Inflammatory macrophage treated with lipopolysaccharide for 4 hours (primary cell): ENCODE data around the gene ERICH3.

Experiments
- DNase-seq: peaks from one replicate; pipeline ENCODE4 v3.0.0-alpha.2; 2020

Gene ERICH3, protein sequence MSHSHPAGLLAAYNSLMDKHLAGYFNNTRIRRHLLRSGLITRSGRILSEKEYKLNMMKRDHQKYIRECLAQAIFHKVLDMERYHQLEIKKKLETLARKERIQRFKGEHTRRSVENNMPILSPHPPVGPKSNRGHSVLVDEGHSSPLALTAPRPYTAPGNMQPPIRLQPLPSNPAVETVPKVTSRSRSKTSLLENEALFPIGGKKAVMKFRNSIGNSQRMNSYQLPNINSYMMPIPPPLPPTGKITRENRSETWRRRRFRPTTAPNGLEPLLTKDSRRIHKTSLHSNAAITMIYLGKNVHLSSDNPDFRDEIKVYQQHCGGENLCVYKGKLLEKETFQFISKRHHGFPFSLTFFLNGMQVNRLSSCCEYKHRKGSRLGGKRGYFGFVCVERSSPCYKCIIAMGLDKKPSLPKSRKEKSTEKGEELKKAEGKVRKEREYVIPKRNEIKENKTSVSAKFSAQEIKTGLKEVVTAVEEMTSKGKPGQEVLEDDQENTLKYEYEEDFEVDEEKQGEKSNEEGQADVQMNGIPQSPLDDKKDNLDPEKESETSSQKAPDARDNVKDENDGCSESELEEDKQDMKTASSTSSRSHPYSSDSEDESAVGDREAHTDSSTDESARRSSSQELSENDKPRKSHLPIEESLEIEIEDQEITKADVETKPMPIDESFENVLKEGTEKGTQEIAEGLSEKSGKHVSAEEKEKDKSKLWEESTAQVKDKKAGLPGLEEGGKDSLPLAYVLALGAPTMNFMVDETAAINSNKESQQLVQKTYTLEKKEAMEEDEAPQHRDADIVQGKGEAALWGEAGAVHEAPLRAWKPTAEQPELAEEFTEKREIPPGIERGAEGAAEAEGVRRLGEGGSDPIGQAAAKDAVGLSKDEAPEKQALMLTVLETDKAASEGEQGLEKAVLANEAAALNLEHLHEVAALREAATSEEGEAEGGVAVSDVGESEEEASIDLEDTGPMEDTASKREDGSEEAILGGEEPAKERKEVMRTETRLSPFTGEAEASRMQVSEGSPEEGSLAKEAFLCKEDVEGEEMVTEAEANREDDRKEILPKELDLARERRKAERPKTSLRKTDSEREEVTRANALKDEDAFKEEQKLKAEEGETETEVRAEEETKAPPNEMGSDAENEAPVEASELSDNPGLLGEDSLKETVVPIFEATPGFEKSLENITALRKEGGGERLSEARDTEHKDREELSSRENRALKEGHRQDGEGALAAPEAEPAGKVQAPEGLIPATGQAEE (N-terminal part only)

DNA sequence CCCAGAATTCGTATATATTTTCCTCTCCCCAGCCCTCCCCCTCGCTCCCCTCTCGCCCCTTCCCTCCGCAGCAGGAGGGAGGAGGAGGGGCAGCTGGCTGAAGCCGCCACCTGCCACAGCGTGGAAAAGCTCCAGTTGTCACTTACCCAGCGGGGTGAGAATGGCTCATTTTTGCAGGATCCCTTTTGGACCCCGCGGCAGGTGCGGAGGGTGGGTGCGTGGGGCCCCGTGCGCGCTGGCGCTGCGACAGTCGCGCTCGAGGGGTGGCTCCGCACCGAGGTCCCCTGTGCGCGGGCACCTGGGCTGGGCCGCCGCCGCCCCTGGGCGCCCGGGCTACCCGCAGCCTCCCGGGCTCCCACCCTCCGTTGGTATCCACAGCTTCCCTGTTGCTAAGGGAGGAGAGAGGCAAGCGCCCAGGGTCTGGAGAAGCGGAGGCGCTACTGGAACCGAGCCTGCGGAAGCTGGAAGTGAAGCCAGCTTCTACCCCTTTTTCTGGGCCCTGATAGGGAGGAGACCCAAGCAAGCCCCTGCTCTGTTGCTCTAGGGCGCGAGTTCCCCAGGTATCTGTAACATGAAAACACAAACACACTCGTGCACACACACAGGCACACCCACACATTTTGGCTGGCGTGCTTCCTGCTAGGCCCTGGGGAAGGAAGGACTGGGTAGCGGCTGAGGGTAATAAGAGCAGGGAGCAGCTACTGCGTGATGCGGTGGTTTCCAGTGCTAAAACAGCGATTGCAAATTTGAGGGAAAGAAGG, at the start of gene ERICH3:
ERICH3 (minus strand) TSS at position 442 of the 761 bp plus-strand sequence; CDS start at position 169, 273 bp downstream.
- DNase-seq, result no peak

DNA sequence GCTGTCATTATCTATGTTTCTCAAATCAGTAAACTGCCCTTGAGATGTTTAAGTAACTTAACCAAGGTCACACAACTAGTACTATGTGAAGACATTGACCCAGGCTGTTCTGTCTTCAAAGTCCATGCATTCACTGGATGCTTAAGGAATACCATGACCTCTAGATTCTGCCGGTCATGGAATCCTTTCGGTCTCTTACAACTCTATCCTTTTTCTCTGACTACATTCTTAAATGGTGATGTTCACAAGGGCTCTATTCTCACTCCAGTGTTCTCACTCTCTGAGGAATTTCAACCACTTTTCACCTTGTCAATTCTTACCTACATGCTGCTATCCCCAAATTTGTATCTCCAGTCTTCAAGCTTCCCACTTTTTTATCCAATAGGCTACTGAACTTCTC, 44.0 kb upstream of the ERICH3 start:
- DNase-seq, result no peak

DNA sequence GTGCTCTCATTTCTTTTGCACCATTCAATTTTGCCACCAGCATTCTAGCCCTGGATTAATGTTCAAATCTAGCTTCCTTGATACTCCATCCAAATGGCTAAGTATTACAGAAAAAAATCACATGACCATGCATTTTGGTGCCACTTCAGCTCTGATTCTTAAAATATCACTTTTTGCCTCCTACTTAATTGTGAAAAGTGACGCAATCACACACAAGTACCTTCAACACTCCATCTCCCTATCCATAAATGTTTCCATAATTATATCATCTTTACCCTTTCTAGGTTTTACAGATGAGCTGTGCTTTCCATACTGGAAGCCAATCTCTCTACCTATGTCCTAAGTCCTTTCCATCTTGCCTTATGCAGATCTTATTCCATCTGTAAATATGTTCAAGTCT, 43.2 kb upstream of the ERICH3 start:
- DNase-seq, result no peak

DNA sequence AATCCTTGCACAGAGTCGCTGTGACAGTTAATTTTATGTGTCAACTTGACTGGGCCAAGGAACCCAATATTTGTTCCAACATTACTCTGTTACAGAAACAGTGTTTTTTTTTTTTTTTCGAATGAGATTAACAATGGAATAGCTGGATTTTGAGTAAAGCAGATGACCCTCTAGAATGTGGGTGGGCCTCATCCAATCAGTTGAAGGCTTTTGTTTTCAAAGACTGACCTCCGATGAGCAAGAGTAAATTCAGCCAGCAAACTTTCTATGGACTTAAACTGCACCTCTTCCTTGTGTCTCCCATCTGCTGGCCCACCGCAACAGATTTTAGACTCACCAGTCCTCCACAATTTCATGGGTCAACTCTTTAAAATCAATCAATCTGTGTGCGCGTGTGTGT, 42.2 kb upstream of the ERICH3 start:
- no peak for DNase-seq

DNA sequence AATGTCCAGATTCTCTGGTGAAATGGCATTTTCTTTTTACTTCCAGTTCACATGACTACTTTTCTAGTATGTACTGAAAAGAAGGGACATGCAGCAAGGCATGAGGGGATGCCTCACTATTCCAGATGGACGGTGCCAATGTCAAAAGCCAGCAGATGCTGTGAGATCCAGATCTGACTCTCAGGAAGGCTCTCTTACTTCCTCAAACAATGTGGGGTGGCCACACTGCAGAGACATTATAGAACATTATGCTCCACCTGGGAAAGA, 41.6 kb upstream of the ERICH3 start:
- DNase-seq, result no peak

DNA sequence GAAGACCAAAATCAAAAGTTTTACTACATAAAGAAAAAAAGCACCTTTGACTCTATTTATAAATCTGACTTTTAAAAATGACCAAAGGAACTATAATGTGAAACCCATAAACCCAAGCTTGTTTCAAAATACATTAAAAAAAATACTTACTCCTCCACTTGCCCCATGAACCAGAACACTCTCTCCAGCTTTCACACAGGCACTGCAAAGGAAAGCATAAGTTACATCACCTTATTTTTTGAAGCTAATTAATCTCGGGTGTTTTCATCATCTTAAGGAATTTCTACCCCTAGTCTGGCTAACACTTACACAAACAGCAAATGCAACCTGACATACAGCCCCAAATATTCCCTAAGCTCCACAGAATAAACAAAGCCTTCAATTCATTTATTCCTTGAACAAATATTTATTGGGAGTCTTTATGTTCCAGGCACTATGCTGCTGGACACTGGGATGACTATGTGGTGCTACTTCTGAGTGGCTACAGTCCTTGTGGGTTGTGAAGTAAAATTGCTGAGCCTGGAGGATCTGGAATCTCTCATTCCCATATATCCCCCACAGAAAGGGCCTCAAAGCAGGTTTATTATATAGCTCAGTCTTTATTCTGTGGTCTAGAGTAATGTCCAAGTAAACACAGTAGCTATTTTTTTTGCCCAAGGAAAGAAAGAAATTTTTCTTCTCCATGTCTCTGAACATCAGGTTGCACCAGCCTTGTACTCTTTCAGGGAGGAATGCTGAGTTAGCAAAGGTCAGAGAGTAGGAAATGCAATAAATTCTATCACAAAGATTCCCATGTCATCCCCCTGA, 41.0 kb upstream of the ERICH3 start:
- no peak for DNase-seq

DNA sequence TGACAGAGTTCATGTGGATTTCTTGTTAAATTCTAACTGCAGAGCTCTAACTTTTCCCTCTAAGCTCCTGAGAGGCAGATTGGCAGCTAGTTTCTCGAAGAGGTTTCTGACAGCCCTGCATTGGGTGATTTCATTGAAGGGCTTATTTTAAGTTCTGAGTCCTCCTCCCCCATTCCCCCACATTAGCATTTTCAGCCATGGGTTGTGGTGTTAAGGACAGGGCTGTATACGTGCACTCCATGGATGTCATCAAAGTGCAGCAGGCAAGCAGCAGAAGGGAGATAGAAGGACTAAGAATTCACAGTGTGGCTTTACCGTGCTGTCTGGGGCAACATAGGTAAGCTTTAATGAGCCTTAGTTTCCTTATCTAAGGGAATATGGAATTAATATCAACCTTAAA, 40.3 kb upstream of the ERICH3 start:
- no peak for DNase-seq

DNA sequence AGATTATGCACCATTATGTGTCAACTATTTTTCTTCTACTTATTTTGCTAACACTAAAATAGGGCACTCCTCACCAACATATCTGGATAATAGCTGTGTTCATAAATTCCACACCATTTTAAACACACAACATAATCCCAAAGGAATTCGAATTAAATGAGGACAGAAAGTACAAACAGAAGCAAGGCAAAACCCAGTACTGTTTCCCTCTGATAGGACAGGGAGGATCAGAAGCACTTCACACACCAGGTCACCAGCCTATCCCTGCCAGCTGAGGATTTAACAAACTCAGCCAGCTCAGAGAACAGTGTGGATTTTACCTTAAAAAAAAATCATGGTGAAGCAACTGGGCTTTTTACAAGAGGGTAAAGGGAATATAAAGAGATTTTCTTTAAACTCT, 39.3 kb upstream of the ERICH3 start:
- no peak for DNase-seq

DNA sequence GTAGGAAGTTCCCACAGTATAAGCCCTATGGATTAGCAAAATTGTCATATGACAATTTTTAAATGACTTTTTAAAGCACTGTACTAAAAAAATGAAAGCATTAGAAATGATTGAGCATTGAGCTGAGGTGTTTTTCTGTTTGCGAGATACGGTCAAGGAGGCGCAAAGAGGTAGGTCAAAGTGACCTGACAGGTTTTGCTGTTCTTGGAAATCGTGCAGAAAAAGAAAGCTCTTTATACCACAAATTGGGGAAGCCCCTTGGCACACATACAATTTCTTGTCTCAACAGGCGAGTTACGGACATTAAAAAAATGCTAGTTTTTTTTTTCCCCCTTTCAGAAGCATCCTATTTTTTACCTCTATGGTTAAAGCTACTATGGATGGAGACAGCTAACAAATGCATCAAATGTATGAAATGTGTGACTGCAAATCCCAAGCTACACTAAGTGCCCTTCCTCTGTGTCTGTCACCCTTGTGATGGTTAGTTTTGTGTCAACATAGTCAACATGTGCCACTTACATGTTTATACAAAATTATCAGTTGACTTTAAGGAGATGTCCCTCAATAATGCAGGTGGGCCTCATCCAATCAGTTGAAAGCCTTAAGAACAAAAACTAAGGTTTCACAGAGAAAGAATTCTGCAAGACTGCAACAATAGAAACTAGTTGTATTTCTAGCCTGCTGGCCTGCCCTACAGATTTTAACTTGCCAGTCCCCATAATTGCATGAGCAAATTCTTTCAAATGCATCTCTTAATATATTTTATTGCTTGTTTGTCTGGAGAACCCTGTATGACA, 30.0 kb upstream of the ERICH3 start:
- DNase-seq, result no peak

DNA sequence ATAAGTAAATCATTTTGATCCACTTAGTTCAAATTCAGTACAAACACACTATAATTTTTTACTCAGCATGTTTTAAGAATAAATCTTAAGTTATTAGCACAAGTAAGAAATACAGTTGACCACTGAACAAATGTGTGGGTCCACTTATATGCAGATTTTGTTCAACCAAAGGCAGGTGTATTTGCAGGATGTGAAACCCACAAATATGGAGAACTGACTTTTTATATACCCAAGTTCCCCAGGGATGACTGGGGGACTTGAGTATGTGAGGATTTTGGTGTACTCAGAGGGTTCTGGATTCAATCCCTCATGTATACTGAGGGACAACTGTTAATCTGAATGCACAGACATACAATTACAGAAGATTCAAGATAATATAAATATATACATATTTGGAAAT, 25.7 kb upstream of the ERICH3 start:
- DNase-seq, result no peak

DNA sequence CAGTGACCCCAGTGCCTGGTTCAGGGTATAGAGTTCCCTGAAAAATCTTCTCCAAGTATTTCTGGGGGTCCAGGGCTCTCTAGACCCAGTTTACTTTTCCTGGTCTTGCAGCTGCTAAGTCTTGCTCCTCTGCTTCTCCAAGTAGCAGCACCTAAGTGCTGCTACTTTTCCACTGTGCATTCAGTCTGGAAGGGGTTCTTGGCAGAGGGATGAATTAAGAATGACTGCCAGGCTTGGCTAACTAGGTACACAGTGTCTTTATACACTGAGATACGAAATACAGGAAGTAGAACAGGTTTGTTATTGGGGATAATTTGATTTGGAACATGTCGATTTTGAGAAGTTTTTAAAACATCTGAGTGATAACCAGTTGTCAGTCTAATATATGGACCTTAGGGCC, 24.2 kb upstream of the ERICH3 start:
- no peak for DNase-seq

DNA sequence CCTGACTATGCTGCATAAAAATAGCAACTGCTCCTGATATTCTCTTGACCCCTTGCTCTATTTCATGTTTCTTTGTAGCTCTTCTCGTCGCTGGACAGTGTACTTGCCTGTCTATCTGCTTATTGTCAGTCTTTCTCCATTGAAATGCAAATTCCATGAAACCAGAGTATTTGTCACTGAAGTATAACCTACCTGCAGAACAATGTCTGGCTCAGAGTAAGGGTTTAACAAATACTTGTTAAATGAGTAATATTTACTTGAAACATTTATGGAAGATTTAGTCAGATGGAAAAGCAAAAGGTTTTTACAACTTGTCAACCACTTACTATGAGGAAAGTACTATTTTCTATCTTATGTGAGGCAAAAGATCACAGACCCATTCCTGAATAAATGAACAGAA, 19.9 kb upstream of the ERICH3 start:
- no peak for DNase-seq

DNA sequence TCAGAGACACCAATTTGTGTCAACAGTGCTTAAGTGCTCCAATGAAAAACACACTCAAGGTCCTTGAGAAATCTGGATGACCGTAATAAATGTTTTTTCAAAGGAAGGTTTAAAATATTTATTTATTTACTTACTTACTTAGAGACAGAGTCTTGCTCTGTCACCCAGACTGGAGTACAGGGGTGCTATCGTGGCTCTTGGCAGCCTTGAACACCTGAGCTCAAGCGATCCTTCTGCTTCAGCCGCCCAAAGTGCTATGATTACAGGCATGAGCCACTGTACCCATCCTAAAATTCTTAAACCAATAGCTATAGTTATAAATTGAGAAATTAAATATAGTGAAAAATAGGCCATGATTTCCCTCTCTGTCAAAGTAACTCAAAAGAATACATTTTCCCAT, 17.3 kb upstream of the ERICH3 start:
- DNase-seq, result no peak

DNA sequence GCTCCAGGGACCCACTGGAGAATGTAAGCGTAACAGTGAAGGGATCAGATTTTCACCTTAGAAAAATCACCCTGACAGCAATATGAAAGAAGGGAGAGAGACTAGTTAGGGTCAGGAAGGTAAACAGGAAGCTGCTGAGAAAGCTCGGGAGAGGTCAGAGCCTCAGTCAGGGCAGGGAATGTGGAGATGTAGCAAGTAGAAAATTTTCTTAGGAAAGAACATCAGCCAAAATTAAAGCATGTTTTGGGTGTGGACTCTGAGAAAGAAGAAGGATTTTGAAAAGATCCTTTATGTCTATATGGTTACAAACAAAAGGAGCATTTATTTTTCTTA, 16.7 kb upstream of the ERICH3 start:
- no peak for DNase-seq

DNA sequence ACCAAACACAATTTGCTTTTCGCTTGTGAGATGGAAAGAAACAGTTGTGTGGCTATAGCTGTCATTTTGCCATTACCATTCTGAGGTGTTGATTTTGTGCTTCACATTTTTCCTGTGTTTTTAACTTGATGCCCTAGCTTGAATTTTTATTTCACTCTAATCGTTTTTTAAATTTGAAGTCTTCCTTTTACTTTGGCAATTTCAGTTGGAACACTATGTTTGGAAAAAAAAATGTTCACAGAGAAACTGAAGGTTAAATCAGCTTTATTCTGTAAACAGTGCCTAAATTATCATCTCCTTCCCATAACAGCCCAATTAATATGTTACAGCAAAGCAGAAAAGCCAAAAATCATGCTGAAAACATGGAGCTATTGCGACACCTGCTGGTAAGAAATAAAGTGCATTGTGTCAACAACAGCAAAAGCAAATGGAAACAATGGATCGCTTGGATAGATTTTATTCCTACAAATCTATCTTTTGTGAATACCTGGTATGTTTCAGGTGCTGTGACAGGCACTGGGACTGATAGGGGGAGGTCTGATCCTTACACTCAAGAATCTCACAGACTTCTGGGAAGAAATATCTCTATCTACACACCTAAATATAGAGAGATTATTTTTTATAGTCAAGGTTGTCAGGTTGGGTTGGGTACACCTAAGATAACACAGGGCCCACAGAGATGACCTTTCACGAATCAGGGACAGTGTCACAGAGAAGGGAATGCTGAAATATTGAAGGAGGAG, 16.2 kb upstream of the ERICH3 start:
- peak; percentile 40 for DNase-seq

DNA sequence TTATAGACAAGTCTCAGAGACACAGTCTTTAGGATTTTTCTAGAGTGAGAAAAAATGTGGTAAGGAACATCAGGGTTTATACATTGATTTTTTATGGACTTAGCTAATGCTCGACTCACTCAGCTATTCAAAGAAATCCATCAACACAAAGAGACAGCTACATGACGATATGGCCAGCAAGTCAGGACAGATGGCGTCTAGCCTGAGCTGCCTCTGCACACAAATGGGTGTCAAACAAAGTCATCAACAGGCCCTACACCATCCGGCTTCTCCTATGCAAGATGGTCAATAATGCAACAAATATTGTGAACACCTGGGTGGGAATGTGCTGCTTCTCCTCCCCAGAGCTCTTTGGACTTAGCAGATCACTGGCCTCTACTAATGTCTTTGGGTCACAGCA, 13.3 kb upstream of the ERICH3 start:
- no peak for DNase-seq

DNA sequence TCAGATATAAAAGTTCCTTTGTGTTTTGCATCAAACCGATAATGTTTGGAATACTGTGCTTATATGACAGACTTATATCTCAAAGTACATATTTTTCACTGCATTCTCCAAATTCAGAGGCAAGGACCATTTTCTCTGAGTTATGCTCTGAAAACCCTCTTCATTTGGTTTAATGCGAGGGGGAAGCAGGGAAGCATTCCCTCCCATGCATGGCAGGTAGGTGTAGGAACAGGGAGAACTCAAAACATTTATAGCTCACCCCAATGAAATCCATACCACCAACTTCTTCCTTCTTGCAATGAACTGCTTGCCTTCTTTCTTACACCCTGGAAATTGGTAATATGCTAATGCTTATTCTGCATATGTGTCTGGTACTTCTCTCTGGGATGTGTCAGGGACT, 10.7 kb upstream of the ERICH3 start:
- no peak for DNase-seq

DNA sequence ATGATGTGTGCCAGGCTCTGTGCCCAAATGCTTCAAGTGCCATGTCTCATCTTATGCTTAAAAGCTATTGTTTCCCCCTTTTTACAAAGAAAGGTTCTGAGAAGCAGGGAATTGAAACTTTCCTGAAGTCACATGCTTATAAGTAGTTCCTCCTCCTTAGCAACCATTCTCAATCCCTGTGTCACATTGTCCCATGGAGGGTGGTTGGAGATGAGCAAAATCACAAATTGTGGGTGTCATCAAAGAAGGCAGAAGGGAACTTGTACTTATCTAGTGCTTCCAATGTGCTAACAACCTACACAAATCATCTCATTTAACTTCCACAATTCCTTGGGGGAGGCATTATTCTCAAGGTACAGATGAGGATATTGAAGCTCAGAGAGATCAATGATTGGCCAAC, 10.1 kb upstream of the ERICH3 start:
- peak; percentile 24 for DNase-seq

DNA sequence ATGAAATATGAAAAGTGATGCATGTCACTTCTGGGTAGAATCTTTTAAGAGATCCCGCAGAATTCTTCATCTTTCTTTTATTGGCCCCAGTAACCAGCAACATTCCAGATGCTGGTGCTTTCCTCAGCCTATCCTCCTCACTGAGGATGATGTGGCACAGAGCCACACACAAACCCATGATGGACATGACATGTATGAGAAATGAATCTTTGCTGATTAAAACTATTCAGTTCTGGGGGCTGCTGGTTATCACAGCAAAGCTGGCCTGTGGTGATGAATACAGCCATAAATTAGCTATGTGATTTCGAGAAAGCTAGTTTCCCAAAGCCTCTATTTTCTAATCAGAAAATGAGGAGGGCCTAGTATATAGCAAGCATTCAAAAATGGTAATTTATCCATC, 8.3 kb upstream of the ERICH3 start:
- DNase-seq, result no peak

DNA sequence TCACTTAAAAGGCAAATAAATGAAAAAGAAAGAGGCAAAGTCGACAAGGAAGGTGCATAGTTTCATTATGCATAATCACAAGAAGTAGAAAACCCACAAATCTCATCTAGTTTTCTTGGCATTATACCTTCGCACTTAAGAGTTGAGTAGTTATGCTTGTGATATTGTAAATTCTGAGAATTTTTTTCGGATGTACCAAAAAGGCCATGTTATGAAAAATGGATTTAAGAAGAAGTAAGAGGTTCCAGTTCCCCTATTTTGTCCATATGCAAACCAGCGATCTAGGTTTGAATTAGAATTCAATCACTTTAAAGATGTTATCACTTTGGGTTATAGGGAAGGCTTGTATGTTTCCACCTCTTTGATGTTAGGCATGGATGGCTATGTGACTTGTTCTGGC, 7.9 kb upstream of the ERICH3 start:
- no peak for DNase-seq

DNA sequence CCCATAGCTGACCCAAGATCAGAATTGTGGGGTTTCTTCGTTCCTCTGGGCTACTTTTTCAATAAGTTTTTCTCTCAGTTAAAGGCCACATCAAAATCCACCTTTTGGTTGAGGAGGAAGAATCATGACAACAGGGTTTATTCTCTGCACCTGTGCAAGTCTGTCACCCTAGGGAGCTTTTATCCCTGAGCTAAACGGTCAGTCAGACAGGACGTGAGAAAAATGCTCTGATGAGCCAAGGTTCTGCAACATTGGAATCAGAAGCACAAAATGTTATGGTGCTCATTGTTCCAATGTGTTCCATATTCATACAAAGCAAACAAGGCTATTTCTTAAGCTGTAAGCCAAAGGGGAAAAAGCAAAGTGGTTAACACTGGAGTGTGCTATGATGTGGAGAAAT, 7.4 kb upstream of the ERICH3 start:
- DNase-seq, result no peak
